SK-N-MC (cell line): ENCODE data around the gene RAB11FIP3.

Source experiments
- EZH2 ChIP-seq: fragments of 200-600 bp; sonication (generic); IDR thresholded peaks from one replicate; pipeline ENCODE4 v1.6.1; 2017; ENCODE audit warnings: antibody characterized with exemption
- POLR2AphosphoS5 ChIP-seq: IDR thresholded peaks from 2 replicates; pipeline ENCODE4 v1.6.1; 2012; ENCODE audit warnings: mild to moderate bottlenecking, low read depth, low read length, borderline replicate concordance

GRCh38 chr16:568401-569258, 143.2 kb downstream of the RAB11FIP3 start:
- TF ChIP-seq POLR2AphosphoS5 (no peak), EZH2 (no peak)
